Stimulated activated CD4-positive, alpha-beta T cell treated with anti-CD3 and anti-CD28 coated beads, Interleukin-4, amount 100 ng/mL, for 1 hour (primary cell): ENCODE results near the gene ATP6V1A.

Experiments
- DNase-seq: peaks from one replicate; pipeline ENCODE4 v3.0.0-alpha.2; 2020

ATP6V1A gene

GRCh38 chr3:113747283-113748046, 630 bp downstream of the ATP6V1A start:
- DNase-seq = peak; percentile 32

GRCh38 chr3:113751141-113751540, 4.3 kb downstream of the ATP6V1A start:
- DNase-seq = no peak

- DNase-seq = no peak
Measured at GRCh38 chr3:113753376-113753985, 6.6 kb downstream of the ATP6V1A start.

GRCh38 chr3:113754494-113755159, 7.8 kb downstream of the ATP6V1A start:
- no peak for DNase-seq

- DNase-seq = no peak
Measured at GRCh38 chr3:113758389-113759024, 11.7 kb downstream of the ATP6V1A start.

GRCh38 chr3:113764698-113765097, 17.9 kb downstream of the ATP6V1A start:
- DNase-seq = no peak

GRCh38 chr3:113769551-113769950, 22.7 kb downstream of the ATP6V1A start:
- DNase-seq = no peak

- no peak for DNase-seq
Measured at GRCh38 chr3:113771993-113772392, 25.2 kb downstream of the ATP6V1A start.

- no peak for DNase-seq
Measured at GRCh38 chr3:113773381-113773780, 26.5 kb downstream of the ATP6V1A start.

- DNase-seq = no peak
Measured at GRCh38 chr3:113775516-113775915, 28.7 kb downstream of the ATP6V1A start.

GRCh38 chr3:113776564-113776963, 29.7 kb downstream of the ATP6V1A start:
- DNase-seq = no peak

- no peak for DNase-seq
Measured at GRCh38 chr3:113783463-113783862, 36.6 kb downstream of the ATP6V1A start.

- DNase-seq = no peak
Measured at GRCh38 chr3:113783980-113784379, 37.1 kb downstream of the ATP6V1A start.

GRCh38 chr3:113791381-113791780, 44.5 kb downstream of the ATP6V1A start:
- DNase-seq = no peak

GRCh38 chr3:113794526-113794925, 47.7 kb downstream of the ATP6V1A start:
- no peak for DNase-seq

GRCh38 chr3:113795693-113796092, 48.9 kb downstream of the ATP6V1A start:
- DNase-seq = no peak

- DNase-seq = no peak
Measured at GRCh38 chr3:113802795-113803455, 56.1 kb downstream of the ATP6V1A start.

- DNase-seq = no peak
Measured at GRCh38 chr3:113804661-113805060, 57.8 kb downstream of the ATP6V1A start.

- DNase-seq = no peak
Measured at GRCh38 chr3:113805249-113805648, 58.4 kb downstream of the ATP6V1A start.

GRCh38 chr3:113812854-113813253, 66.0 kb downstream of the ATP6V1A start:
- DNase-seq = no peak

- no peak for DNase-seq
Measured at GRCh38 chr3:113819866-113820265, 73.0 kb downstream of the ATP6V1A start.

GRCh38 chr3:113825090-113825489, 78.3 kb downstream of the ATP6V1A start:
- DNase-seq = no peak

GRCh38 chr3:113828600-113828999, 81.8 kb downstream of the ATP6V1A start:
- no peak for DNase-seq
